Activated T-cell treated with anti-CD3 and anti-CD28 coated beads, Interleukin-2, amount 50 U/mL, for 48 hours (primary cell): ENCODE results near the gene PAK4.
A peak's percentile ranks its signal among the peaks of the same experiment; 100 is the strongest.
"Not testable (repeated sequence)": the region's sequence is repeated elsewhere in the genome, so short reads cannot be mapped to it uniquely, and the experiment has no call there.

ENCODE experiments used
- DNase-seq, 2 experiments: peaks; one replicate each; pipeline ENCODE4 v3.0.0-alpha.2; 2020

The PAK4 gene

GRCh38 chr19:39100500-39101166 is 25.0 kb upstream of the PAK4 start:
- DNase-seq: no peak

DNA sequence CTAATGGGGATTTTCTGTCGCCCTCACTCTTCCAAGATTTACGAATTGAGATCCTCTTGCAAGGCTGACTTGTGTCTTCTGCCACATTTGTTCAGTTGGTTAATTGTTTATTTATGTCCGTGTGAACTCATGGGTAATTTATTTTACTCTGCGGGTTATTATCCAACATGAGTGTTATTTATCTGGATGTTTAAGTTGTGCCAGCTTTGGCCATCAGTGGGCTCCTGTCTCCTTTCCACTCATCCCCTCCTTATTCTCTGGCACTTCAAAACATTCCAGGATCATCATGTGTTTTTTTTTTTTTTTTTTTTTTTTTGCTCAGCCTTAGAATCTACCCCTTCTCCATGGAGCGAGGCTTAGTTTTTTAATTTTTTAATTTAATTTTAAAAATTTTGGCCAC is 22.4 kb upstream of the PAK4 start:
- DNase-seq: no peak

GRCh38 chr19:39104186-39104596 is 21.4 kb upstream of the PAK4 start:
- no peak for DNase-seq

DNA sequence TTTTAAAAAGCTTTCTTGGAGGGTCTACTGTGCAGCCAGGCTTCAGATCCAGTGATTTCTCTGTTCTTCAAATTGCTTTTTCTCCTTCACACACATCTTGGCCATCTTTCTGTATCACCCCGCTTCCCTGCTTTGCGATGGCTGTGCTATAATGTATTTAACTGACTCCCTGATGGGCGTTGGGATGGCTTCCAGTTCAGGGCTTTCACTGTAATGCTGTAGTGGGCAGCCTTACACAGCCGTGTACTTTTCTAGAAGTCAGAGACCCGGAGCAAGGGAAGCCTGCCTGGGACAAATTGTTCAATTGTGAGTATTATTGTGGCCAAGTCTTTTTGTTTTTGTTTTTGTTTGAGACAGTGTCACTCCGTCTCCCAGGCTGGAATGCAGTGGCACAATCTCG is 19.4 kb upstream of the PAK4 start:
- no peak for DNase-seq

DNA sequence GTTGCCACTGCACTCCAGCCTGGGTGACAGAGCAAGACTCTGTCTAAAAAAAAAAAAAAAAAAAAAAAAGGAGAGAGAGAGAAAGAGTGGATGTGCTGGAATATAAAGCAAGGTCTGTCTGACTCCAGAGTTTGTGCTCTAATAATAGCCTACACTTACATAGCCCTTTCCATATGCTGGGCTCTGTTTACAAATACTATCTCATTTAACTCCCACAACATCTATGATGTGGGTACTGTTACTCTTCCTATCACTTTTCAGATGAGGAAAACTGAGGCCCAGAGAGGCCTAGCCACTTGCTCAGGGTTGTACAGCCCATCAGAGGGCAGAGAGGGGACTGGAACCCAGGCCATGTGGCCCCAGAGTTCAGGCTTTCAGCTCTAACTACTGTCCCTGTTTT is 15.9 kb upstream of the PAK4 start:
- DNase-seq: no peak

GRCh38 chr19:39110263-39110967 is 15.2 kb upstream of the PAK4 start:
- peak; percentile 78 to 80 for DNase-seq

DNA sequence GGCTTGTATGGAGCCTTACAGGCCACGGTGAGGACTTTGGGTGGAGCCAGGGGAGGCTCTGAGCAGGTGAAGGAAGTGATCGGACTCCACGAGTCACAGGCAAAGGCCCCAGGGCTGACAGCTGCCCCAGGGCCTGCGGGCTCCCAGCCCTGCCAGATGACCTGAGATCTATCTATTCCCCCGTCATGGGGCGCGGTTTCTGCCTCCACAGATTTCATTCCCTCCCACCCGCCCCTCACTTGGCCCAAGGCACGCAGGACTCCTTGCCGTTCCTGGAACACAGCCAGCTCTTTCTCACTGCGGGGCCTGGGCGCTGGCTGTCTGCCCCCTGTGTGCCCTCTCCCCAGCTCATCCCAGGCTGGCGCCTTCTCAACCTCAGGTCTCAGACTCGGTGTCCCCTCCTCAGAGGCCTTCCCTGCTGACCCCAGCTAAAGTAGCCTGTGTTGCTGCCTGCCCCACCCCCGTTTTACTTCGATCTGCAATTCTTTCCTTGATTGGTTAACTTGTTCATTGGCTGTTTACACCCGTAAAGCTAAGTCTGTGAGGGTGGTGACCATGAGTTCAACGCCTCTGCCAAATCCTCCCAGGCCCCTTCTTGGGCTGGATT is 13.9 kb upstream of the PAK4 start:
- no peak for DNase-seq

- no peak for DNase-seq
These were observed 13.2 kb upstream of the PAK4 start for GRCh38 chr19:39112338-39112890.

- no peak for DNase-seq
These were observed 12.4 kb upstream of the PAK4 start for GRCh38 chr19:39113199-39113598.

GRCh38 chr19:39115105-39115847 is 10.3 kb upstream of the PAK4 start:
- no peak for DNase-seq

DNA sequence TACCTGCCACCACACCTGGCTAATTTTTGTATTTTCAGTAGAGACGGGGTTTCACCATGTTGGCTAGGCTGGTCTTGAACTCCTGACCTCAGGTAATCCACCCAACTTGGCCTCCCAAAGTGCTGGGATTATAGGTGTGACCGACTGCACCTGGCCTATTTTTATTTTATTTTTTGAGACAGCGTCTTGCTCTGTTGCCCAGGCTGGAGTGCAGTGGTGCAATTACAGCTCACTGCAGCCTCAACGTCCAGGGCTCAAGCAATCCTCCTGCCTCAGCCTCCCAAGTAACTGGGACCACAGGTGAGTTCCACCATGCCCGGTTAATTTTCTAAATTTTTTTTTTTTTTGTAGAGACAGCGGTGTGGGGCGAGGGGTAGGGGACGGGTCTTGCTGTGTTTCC is 8.6 kb upstream of the PAK4 start:
- DNase-seq: not testable (repeated sequence)

DNA sequence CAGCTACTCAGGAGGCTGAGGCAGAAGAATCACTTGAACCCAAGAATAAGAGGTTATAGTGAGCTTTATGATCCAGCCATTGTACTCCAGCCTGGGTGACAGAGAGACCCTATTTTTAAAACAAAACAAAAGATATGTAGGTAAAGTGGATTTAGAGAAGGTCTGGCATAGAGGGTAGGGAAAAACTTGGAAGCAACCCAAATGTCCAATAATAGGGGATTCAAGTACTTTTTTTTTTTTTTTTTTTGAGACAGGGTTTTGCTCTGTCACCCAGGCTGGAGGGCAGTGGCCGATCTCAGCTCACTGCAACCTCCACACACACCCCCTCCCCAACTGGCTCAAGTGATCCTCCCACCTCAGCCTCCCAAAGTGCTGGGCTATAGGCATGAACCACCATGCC is 5.8 kb upstream of the PAK4 start:
- DNase-seq: no peak

DNA sequence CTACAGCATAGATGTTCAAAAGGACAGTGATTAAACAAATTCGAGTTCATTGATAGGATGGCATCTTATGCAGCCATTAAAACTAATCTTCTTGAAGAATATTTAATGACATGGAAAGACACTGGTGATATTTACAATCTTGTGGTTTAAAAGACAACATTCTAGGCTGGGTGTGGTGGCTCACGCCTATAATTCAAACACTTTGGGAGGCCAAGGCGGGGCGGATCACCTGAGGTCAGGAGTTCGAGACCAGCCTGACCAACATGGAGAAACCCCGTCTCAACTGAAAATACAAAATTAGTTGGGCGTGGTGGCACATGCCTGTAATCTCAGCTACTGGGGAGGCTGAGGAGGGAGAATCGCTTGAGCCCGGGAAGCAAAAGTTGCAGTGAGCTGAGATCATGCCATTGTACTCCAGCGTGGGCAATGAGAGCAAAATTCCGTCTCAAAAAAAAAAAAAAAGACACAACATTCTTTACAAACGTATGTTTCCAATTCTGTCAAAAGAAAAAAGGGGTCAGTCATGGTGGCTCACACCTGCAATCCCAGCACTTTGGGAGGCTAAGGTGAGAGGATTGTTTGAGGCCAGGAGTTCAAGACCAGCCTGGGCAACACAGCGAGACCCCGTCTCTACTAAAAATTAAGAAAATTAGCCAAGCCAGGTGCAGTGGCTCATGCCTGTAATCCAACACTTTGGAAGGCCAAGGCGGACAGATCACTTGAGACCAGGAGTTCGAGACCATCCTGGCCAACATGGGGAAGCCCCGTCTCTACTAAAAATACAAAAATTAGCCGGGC is 2.5 kb upstream of the PAK4 start:
- no peak for DNase-seq

- no peak for DNase-seq
These were observed 1.3 kb upstream of the PAK4 start for GRCh38 chr19:39124136-39124764.

GRCh38 chr19:39125199-39125553 is 410 bp upstream of the PAK4 start:
- DNase-seq: no peak

GRCh38 chr19:39126312-39127187 is 964 bp downstream of the PAK4 start:
- DNase-seq: no peak

DNA sequence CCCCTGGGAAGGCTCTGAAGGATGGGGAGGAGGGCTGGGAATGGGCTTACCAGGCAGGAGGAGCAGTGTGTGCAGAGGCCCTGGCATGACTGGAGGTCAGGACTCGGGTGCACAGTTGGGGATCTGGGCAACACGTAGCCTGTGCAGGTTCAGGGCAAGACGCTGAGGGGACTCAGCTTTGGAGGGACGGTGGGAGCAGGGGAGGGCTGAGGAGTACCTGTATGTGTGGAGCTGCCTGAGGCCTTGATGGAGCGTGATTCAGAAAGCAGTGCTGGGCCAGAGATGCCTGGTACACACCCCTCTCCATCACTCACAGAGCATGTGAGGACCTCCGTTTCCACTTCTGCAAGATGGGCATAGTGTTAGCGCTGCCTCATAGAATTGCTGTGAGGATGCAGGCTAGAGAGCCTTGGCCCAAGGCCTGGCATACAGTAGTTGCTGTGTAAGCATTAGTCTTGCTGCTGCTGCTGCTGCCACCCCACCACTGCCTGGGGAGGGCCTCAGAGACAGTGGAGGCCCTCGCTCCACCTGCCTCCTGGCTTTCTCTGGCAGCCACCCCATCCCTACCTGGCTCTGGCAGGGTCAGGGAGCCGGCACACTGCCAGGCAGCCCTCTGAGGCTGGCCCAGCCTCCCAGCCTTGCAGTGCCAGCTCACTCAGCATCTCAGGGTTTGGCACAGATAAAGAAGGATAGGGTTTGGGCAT is 2.4 kb downstream of the PAK4 start:
- DNase-seq: no peak

GRCh38 chr19:39128516-39129079 is 3.0 kb downstream of the PAK4 start:
- DNase-seq: no peak

GRCh38 chr19:39129116-39129515 is 3.5 kb downstream of the PAK4 start:
- no peak for DNase-seq
